Activated CD8-positive, alpha-beta T cell treated with anti-CD3 and anti-CD28 coated beads for 36 hours (primary cell): Measurements from ENCODE around the gene FAM184B. TPM values are rescaled to one million over a fixed set of nuclear protein-coding genes. Genes with fewer than 3 reads are reported as not detected.

Experiments used
- ATAC-seq: fragments of 200-7000 bp; cut with Tn5 transposase; one replicate; pipeline ENCODE4 v1.10.0; 2021; ENCODE audit warnings: mild to moderate bottlenecking, moderate library complexity
- CTCF ChIA-PET: fragments of 350-600 bp; sonication (Branson Sonifier 250); formaldehyde crosslinking; loops from one replicate; lab custom pipeline; 2021; ENCODE audit warnings: antibody characterized with exemption; lab: Charles Lee
- POLR2A ChIA-PET: fragments of 350-600 bp; sonication (Branson Sonifier 250); formaldehyde crosslinking; loops from one replicate; lab custom pipeline; 2021; ENCODE audit warnings: antibody characterized with exemption; lab: Charles Lee
- DNase-seq: peaks from one replicate; pipeline ENCODE4 v3.0.0-alpha.2; 2020
- H3K27ac Mint-ChIP-seq: one replicate; pipeline ENCODE4 v1.8.0; 2021; ENCODE audit warnings: mild to moderate bottlenecking, mixed read lengths
- H3K27me3 Mint-ChIP-seq: one replicate; pipeline ENCODE4 v1.8.0; 2021; ENCODE audit warnings: mixed read lengths
- H3K36me3 Mint-ChIP-seq: one replicate; pipeline ENCODE4 v1.8.0; 2021; ENCODE audit warnings: low read depth, mixed read lengths
- H3K4me1 Mint-ChIP-seq: one replicate; pipeline ENCODE4 v1.8.0; 2021; ENCODE audit warnings: low read depth, mixed read lengths
- H3K4me3 Mint-ChIP-seq: one replicate; pipeline ENCODE4 v1.8.0; 2021; ENCODE audit warnings: mild to moderate bottlenecking, moderate library complexity, mixed read lengths
- H3K9me3 Mint-ChIP-seq: one replicate; pipeline ENCODE4 v1.8.0; 2021; ENCODE audit warnings: mixed read lengths
- intact Hi-C: fragments of 100-400 bp; cut with micrococcal nuclease; formaldehyde crosslinking; loops from one replicate; pipeline ENCODE4 v1.10.0; 2022
- total RNA-seq, 2 experiments: library from RNA; stranded (reverse); gene quantifications; one replicate each; pipeline ENCODE4 v1.2.3, GENCODE V29; 2021
- TF ChIP-seq, protein P1 (sequence below): fragments of 200-600 bp; IDR thresholded peaks from one replicate; pipeline ENCODE4 v1.8.0; 2022; ENCODE audit warnings: antibody characterized with exemption, mild to moderate bottlenecking

Gene FAM184B
- total RNA-seq, 2 experiments from 2014 or later, result 0.05 TPM; not detected in 1

DNA sequence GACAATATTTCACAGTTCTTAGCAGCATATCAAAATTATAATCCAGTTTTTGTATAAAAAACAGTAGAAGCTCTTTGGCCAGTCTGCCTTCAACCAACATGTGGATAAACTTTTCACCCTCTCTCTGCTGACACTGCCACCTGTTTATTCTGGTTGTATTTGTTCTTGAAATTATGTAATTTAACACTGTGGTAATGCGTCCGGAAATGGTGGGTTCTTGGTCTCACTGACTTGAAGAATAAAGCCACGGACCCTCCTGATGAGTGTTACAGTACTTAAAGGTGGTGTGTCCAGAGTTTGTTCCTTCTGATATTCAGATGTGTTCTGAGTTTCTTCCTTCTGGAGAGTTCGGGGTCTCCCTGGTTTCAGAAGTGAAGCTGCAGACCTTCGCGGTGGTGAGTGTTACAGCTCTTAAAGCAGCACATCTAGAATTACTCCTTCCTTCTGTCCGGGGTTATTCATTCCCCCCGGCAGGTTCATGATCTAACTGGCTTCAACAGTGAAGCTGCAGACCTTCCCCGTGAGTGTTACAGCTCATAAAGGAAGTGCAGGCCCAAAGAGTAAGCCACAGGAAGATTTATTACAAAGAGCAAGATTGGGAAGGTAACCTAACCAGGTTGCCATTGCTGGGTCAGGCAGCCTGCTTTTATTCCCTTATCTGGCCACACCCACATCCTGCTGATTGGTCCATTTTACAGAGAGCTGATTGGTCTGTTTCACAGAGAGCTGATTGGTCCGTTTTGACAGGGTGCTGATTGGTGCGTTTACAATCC is 15.7 kb downstream of the FAM184B start:
- DNase-seq, result peak; percentile 16
- H3K27me3 Mint-ChIP-seq, result no peaks in the 10 kb centered on the region
- no peaks in the 10 kb centered on the region for H3K36me3 Mint-ChIP-seq
- no peak overlapping the region for H3K4me3 Mint-ChIP-seq
- peaks cover 9% of the 10 kb centered on the region for H3K4me1 Mint-ChIP-seq
- POLR2A ChIA-PET, result no interaction called here
- H3K9me3 Mint-ChIP-seq, result peaks cover 5% of the 10 kb centered on the region
- ATAC-seq, result no peak
- intact Hi-C loops, result no loop called here
- CTCF ChIA-PET, result interaction anchor here (1.0 kb wide), 1 partner anchor 43 kb away, joined by 3 read pairs; no protein-coding TSS in a partner anchor
- TF ChIP-seq, protein P1, sequence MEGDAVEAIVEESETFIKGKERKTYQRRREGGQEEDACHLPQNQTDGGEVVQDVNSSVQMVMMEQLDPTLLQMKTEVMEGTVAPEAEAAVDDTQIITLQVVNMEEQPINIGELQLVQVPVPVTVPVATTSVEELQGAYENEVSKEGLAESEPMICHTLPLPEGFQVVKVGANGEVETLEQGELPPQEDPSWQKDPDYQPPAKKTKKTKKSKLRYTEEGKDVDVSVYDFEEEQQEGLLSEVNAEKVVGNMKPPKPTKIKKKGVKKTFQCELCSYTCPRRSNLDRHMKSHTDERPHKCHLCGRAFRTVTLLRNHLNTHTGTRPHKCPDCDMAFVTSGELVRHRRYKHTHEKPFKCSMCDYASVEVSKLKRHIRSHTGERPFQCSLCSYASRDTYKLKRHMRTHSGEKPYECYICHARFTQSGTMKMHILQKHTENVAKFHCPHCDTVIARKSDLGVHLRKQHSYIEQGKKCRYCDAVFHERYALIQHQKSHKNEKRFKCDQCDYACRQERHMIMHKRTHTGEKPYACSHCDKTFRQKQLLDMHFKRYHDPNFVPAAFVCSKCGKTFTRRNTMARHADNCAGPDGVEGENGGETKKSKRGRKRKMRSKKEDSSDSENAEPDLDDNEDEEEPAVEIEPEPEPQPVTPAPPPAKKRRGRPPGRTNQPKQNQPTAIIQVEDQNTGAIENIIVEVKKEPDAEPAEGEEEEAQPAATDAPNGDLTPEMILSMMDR, result no peak
- no peak overlapping the region for H3K27ac Mint-ChIP-seq

DNA sequence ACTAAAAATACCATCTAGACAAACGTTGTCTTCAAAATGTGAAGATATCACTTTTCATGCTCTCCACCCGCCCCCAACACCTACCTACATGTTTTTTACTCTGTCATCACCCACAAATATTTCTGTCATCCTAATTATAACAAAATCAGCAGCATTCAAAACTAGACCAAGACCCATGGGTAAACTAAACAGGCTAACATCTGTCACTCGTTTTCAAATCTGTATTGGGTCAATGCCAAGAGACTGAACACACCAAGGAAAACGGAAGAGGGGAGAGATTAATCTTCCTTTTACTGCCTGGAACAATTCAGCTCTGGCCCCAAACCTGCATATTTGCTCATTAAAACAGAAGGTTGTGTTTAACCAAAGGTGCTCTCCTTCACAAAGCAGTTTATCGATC is 17.5 kb downstream of the FAM184B start:
- H3K27me3 Mint-ChIP-seq, result no peaks in the 10 kb centered on the region
- no peaks in the 10 kb centered on the region for H3K36me3 Mint-ChIP-seq
- CTCF ChIA-PET, result no interaction called here
- H3K4me3 Mint-ChIP-seq, result no peak overlapping the region
- POLR2A ChIA-PET, result no interaction called here
- H3K9me3 Mint-ChIP-seq, result peaks cover 5% of the 10 kb centered on the region
- DNase-seq, result no peak
- no peak overlapping the region for H3K27ac Mint-ChIP-seq
- peaks cover 9% of the 10 kb centered on the region for H3K4me1 Mint-ChIP-seq
- intact Hi-C loops, result no loop called here
- no peak for ATAC-seq
- TF ChIP-seq, protein P1, result no peak

DNA sequence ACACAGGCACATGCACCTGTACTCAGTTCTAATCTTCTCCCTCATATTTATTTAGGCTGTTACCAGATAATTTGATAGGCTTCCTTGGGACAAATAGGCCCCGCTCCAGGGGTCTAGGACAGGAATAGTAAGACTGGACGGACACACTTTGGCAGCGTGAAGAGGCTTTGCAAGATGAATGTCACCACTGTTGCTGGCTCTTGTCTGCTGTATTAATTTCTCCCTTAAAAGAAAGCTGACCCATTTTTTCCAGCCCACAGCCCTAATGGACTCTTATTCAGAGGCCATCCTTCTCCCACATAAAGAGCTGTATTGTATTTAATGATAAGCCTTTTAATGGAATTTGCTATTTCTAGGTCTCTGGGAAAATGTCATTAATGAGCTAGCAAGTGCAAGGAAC is 18.0 kb downstream of the FAM184B start:
- intact Hi-C loops, result no loop called here
- ATAC-seq, result no peak

DNA sequence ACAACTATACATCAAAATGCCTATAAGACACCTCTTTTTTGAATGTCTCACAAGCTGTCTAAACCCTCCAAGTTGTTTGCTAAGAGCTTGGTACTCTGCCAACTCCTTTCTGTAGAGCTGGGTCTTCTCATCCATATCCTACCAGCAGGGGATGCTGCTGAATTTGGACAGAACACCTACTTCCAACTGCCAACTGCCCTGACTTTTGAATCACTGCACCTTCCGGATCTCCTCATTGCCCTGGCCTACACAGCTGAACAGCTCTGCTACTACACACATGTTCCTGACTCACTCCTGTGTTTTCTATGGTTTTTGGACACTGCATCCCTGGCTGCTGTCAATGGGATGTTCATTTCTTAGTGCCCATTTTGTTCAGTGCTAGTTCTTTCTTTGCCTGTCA is 18.7 kb downstream of the FAM184B start:
- DNase-seq (peak; percentile 5), ATAC-seq (peak; percentile 34)
- TF ChIP-seq, protein P1, result no peak
- POLR2A ChIA-PET, result no interaction called here
- H3K27me3 Mint-ChIP-seq, result no peaks in the 10 kb centered on the region
- no peak overlapping the region for H3K4me3 Mint-ChIP-seq
- H3K9me3 Mint-ChIP-seq, result peaks cover 5% of the 10 kb centered on the region
- CTCF ChIA-PET, result no interaction called here
- intact Hi-C loops, result no loop called here
- H3K4me1 Mint-ChIP-seq, result peaks cover 9% of the 10 kb centered on the region
- H3K27ac Mint-ChIP-seq, result no peak overlapping the region
- H3K36me3 Mint-ChIP-seq, result no peaks in the 10 kb centered on the region

More for the DNA sequence above, 18.0 kb downstream of the FAM184B start:
- no peak overlapping the region for H3K27ac Mint-ChIP-seq
- ChIA-PET POLR2A (no interaction called here), CTCF (interaction anchor here (0.6 kb wide), 1 partner anchor 830 kb away, joined by 3 read pairs; no protein-coding TSS in a partner anchor)
- H3K4me3 Mint-ChIP-seq, result no peak overlapping the region
- H3K27me3 Mint-ChIP-seq, result no peaks in the 10 kb centered on the region
- H3K9me3 Mint-ChIP-seq, result peaks cover 5% of the 10 kb centered on the region
- TF ChIP-seq, protein P1, result no peak
- no peak for DNase-seq
- peaks cover 9% of the 10 kb centered on the region for H3K4me1 Mint-ChIP-seq
- no peaks in the 10 kb centered on the region for H3K36me3 Mint-ChIP-seq

DNA sequence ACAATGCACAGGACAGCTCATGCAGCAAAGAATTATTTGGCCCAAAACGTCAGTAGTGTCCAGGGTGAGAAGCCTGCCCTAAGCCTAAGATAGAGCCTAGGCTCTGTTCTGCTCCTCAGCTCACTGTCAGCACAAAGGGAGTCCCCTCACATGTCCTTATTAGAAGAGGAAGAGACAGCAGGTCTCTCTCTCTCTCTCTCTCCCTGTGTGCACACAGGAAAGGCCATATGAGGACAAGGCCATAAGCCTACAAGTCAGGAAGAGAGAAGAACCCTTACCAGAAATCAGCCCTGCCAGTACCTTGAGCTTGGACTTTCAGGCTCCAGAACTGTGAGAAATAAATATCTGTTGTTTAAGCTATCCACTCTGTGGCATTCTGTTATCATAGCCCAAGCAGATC is 20.4 kb downstream of the FAM184B start:
- ATAC-seq, result no peak
- Mint-ChIP-seq H3K9me3 (peaks cover 3% of the 10 kb centered on the region), H3K36me3 (no peaks in the 10 kb centered on the region), H3K4me3 (no peak overlapping the region), H3K27ac (no peak overlapping the region), H3K27me3 (no peaks in the 10 kb centered on the region), H3K4me1 (peaks cover 8% of the 10 kb centered on the region)
- ChIA-PET CTCF (no interaction called here), POLR2A (interaction anchor here (1.3 kb wide), 1 partner anchor 9 kb away, joined by 3 read pairs; no protein-coding TSS in a partner anchor)
- intact Hi-C loops, result no loop called here
- TF ChIP-seq, protein P1, result no peak
- DNase-seq, result no peak
